OCI-LY1 (cell line): Measurements from ENCODE around the gene DNAL4.

ENCODE experiments used
- EZH2 ChIP-seq: fragments of 200-600 bp; sonication (generic), shearing (Covaris generic); IDR thresholded peaks from 2 replicates; pipeline ENCODE4 v1.8.0; 2017; ENCODE audit warnings: borderline replicate concordance, mixed run types, mild to moderate bottlenecking, antibody characterized with exemption, low read length, moderate library complexity, mixed read lengths
- TF ChIP-seq, protein P1 (sequence below): fragments of 200-600 bp; sonication (generic), shearing (Covaris generic); IDR thresholded peaks from 2 replicates; pipeline ENCODE4 v1.5.1; 2017; ENCODE audit warnings: mild to moderate bottlenecking, antibody characterized with exemption, low read length, moderate library complexity, mixed read lengths

DNA sequence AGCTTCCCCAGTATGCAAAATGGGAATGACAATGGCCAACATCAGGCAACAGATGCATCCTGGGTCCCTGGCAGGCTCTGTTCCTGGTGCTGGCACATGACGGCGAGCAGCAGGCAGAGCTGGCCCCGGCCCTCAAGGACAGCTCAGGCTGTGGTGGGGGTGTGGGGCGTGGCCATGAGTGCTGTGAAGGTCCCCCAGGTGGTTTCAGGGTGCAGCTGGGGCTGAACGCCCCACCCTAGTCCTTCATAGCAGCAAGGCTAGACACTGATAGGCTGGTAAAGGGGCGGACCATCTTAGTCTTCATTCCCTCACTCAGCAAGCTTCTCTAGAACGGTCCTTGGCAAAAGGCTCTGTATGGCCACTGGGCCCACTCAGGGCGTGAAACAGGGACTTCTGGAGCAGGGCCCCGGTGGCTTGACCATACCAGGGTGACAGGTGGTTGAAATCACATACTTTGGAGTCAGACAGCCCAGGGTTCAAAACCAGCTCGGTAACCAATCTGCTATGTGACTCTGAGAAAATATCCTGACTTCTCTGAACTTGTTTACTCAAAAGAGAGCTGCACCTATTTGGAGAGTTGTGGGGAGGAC lies 34.8 kb upstream of the DNAL4 start:
- TF ChIP-seq, protein P1, sequence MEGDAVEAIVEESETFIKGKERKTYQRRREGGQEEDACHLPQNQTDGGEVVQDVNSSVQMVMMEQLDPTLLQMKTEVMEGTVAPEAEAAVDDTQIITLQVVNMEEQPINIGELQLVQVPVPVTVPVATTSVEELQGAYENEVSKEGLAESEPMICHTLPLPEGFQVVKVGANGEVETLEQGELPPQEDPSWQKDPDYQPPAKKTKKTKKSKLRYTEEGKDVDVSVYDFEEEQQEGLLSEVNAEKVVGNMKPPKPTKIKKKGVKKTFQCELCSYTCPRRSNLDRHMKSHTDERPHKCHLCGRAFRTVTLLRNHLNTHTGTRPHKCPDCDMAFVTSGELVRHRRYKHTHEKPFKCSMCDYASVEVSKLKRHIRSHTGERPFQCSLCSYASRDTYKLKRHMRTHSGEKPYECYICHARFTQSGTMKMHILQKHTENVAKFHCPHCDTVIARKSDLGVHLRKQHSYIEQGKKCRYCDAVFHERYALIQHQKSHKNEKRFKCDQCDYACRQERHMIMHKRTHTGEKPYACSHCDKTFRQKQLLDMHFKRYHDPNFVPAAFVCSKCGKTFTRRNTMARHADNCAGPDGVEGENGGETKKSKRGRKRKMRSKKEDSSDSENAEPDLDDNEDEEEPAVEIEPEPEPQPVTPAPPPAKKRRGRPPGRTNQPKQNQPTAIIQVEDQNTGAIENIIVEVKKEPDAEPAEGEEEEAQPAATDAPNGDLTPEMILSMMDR: no peak
- no peak for TF ChIP-seq EZH2
